SK-N-SH treated with all-trans-retinoic acid at 6 μM for 48 hours (cell line): Measurements from ENCODE around the gene SMIM20.

Source experiments
- ATAC-seq: fragments of 200-7000 bp; cut with Tn5 transposase; 3 replicates; pipeline ENCODE4 v1.9.1; 2020; ENCODE audit warnings: mild to moderate bottlenecking, moderate library complexity
- BACH2 ChIP-seq: fragments of 250-450 bp; sonication (Bioruptor Pico); IDR thresholded peaks from 2 replicates; pipeline ENCODE4 v1.9.0; 2021; ENCODE audit warnings: mild to moderate bottlenecking, borderline replicate concordance
- CSDC2 ChIP-seq: fragments of 250-450 bp; sonication (Bioruptor Pico); IDR thresholded peaks from 2 replicates; pipeline ENCODE4 v1.5.0; 2020; ENCODE audit warnings: mild to moderate bottlenecking, moderate library complexity
- ESRRG ChIP-seq: fragments of 250-450 bp; sonication (Bioruptor Pico); IDR thresholded peaks from 2 replicates; pipeline ENCODE4 v1.6.1; 2021; ENCODE audit warnings: mild to moderate bottlenecking
- ISL1 ChIP-seq: fragments of 250-450 bp; sonication (Bioruptor Pico); IDR thresholded peaks from 2 replicates; pipeline ENCODE4 v2.1.2; 2022; ENCODE audit warnings: mild to moderate bottlenecking, moderate library complexity
- OSR1 ChIP-seq: fragments of 250-450 bp; sonication (Bioruptor Pico); IDR thresholded peaks from 2 replicates; pipeline ENCODE4 v1.8.0; 2022; ENCODE audit warnings: moderate library complexity, mild to moderate bottlenecking, inconsistent platforms
- PPARA ChIP-seq: fragments of 250-450 bp; sonication (Bioruptor Pico); IDR thresholded peaks from 2 replicates; pipeline ENCODE4 v1.5.0; 2020; ENCODE audit warnings: mild to moderate bottlenecking, borderline replicate concordance
- RARB ChIP-seq: fragments of 250-450 bp; sonication (Bioruptor Pico); IDR thresholded peaks from 2 replicates; pipeline ENCODE4 v1.8.0; 2021; ENCODE audit warnings: mild to moderate bottlenecking, moderate library complexity
- SNAI2 ChIP-seq: fragments of 250-450 bp; sonication (Bioruptor Pico); IDR thresholded peaks from 2 replicates; pipeline ENCODE4 v1.5.0; 2020; ENCODE audit warnings: mild to moderate bottlenecking, moderate library complexity
- TOX ChIP-seq: fragments of 250-450 bp; sonication (Bioruptor Pico); IDR thresholded peaks from 2 replicates; pipeline ENCODE4 v1.8.0; 2021; ENCODE audit warnings: mild to moderate bottlenecking, moderate library complexity, borderline replicate concordance
- ZFP3 ChIP-seq: fragments of 250-450 bp; sonication (Bioruptor Pico); IDR thresholded peaks from 2 replicates; pipeline ENCODE4 v1.5.0; 2020; ENCODE audit warnings: mild to moderate bottlenecking, moderate library complexity
- ZFP30 ChIP-seq: fragments of 450-650 bp; formaldehyde crosslinking; IDR thresholded peaks from 2 replicates; pipeline ENCODE4 v1.5.0; 2022; ENCODE audit warnings: mild to moderate bottlenecking, moderate library complexity
- ZNF565 ChIP-seq: fragments of 450-650 bp; formaldehyde crosslinking; conservative IDR thresholded peaks from 2 replicates; pipeline ENCODE4 v1.5.0; 2020; ENCODE audit warnings: low read depth, mild to moderate bottlenecking, moderate library complexity
- ZNF70 ChIP-seq: fragments of 450-650 bp; formaldehyde crosslinking; IDR thresholded peaks from 2 replicates; pipeline ENCODE4 v1.5.0; 2020; ENCODE audit warnings: mild to moderate bottlenecking, moderate library complexity
- ZNF8 ChIP-seq: fragments of 450-650 bp; formaldehyde crosslinking; IDR thresholded peaks from 2 replicates; pipeline ENCODE4 v1.5.0; 2020; ENCODE audit warnings: mild to moderate bottlenecking, moderate library complexity
- TF ChIP-seq, protein P1 (sequence below): fragments of 250-450 bp; sonication (Bioruptor Pico); IDR thresholded peaks from 2 replicates; pipeline ENCODE4 v1.8.0; 2020; ENCODE audit warnings: mild to moderate bottlenecking, moderate library complexity, borderline replicate concordance
- TF ChIP-seq, protein P2 (sequence below): fragments of 250-450 bp; sonication (Bioruptor Pico); IDR thresholded peaks from 2 replicates; pipeline ENCODE4 v1.5.0; 2020; ENCODE audit warnings: mild to moderate bottlenecking, moderate library complexity
- TF ChIP-seq, protein P3 (sequence below): fragments of 250-450 bp; sonication (Bioruptor Pico); IDR thresholded peaks from 2 replicates; pipeline ENCODE4 v1.8.0; 2021; ENCODE audit warnings: low read depth, mild to moderate bottlenecking, moderate library complexity, borderline replicate concordance
- TF ChIP-seq, protein P4 (sequence below): fragments of 250-450 bp; sonication (Bioruptor Pico); IDR thresholded peaks from 2 replicates; pipeline ENCODE4 v1.5.1; 2021; ENCODE audit warnings: mild to moderate bottlenecking, moderate library complexity

The SMIM20 gene

DNA sequence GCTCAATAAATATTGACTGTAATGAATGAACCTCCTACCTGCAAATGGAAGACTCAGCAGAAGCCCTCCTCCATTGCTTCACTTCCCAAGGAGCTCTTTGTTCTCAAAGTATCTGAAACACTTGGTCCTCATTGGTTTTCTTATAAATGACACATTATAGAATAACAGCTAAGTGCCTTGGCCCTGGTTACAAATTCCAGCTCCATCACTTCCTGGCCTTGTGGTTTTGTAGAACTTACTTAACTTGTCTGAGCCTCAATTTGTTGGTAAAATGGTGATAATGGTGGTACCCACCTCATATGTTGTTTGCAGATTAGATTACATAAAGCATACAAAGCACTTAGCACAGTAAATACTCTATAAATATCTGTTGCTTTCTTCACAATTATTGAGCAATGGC, 25.2 kb upstream of the SMIM20 start (continued):
- TF ChIP-seq, protein P1, sequence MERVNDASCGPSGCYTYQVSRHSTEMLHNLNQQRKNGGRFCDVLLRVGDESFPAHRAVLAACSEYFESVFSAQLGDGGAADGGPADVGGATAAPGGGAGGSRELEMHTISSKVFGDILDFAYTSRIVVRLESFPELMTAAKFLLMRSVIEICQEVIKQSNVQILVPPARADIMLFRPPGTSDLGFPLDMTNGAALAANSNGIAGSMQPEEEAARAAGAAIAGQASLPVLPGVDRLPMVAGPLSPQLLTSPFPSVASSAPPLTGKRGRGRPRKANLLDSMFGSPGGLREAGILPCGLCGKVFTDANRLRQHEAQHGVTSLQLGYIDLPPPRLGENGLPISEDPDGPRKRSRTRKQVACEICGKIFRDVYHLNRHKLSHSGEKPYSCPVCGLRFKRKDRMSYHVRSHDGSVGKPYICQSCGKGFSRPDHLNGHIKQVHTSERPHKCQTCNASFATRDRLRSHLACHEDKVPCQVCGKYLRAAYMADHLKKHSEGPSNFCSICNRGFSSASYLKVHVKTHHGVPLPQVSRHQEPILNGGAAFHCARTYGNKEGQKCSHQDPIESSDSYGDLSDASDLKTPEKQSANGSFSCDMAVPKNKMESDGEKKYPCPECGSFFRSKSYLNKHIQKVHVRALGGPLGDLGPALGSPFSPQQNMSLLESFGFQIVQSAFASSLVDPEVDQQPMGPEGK = no peak

DNA sequence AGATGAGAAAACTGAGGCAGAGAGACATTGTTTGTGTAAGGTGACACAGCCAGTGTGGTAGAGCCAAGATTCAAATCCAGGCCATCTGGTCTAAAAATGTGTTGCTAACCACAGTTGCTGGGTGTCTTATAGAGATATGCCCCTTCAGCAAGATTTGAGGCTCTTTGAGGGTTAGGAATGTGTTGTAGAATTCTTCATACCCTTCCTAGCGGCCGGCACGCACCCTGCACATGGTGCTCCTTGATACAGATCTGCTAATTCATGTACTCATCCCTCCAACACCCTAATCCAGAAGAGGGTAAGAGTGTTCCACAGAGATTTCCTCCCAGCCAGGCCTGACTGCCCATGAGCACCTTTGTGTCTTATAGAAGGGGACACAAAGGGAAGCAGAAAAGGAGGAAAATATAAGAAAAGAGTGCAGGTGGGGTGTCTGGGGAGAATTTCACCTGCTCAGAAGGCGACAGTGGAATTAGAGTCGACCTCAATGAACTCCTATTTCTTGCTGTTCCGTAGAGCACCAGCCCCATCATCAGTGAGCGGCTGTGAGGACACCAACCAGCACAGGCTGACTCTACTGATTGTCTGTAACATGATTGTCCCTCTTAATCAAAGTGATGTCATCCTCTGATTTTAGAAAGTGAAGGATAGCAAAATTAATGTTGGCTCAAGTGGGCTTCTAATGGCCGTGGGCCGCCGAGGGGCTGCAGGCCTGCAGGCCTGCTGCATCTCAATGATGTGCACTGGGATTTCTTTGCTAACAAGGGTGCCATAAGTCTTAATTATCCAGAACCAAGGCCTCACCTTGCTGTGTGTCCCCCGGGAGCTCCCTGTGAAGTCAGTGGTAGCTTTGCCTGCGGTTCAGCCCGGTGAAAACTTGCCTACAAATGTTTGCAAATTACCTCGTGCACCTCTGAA, 24.2 kb upstream of the SMIM20 start:
- ATAC-seq = no peak
- TF ChIP-seq, protein P2, sequence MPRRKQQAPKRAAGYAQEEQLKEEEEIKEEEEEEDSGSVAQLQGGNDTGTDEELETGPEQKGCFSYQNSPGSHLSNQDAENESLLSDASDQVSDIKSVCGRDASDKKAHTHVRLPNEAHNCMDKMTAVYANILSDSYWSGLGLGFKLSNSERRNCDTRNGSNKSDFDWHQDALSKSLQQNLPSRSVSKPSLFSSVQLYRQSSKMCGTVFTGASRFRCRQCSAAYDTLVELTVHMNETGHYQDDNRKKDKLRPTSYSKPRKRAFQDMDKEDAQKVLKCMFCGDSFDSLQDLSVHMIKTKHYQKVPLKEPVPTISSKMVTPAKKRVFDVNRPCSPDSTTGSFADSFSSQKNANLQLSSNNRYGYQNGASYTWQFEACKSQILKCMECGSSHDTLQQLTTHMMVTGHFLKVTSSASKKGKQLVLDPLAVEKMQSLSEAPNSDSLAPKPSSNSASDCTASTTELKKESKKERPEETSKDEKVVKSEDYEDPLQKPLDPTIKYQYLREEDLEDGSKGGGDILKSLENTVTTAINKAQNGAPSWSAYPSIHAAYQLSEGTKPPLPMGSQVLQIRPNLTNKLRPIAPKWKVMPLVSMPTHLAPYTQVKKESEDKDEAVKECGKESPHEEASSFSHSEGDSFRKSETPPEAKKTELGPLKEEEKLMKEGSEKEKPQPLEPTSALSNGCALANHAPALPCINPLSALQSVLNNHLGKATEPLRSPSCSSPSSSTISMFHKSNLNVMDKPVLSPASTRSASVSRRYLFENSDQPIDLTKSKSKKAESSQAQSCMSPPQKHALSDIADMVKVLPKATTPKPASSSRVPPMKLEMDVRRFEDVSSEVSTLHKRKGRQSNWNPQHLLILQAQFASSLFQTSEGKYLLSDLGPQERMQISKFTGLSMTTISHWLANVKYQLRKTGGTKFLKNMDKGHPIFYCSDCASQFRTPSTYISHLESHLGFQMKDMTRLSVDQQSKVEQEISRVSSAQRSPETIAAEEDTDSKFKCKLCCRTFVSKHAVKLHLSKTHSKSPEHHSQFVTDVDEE (CRISPR knock-in tag) = no peak
- TF ChIP-seq PPARA (CRISPR knock-in tag) (no peak), ZNF8 (CRISPR knock-in tag) (no peak), RARB (CRISPR knock-in tag) (no peak)

DNA sequence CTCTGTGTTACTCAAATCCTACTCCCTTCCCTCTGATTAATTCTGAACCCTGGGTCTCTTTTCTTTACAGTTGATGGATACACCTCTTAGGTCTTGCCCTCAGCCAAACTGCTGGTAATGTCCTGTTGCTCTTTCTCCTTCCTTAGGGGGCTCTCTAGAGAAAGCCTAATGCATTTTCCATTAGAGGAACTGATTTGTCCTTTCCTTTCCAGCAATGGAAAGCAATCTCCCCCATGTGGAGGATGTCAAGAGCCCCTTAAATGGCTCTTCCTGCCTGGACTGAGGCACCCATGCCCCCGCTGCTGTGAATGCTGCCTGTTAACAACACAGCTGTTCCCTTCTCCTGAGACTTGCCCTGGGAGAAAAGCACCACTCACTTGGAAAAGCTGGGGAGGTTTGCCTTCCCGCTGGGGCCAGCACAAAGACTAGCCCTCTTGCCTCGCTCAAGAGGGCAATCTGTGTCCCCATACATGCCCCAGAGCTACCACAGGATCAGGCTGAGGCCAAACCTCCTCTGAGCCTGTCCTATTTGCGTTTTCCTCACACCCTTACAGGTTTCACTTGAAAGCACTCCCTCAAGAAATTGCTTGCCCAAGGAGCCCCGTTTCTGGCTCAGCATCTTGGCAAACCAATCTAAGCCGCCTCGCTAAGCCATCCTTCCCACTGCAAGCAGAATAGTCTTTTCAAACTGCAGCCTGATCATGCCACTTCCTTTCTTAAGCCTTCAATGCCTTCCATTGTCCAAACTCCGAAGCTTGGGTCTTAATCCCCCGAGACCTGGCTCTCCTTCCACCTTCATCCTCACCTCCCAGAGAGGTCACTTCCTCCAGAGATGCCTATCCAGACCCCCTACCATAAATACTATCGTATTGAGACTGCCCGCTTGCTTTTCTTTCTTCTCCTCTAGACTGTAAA, 23.2 kb upstream of the SMIM20 start:
- ATAC-seq = no peak
- TF ChIP-seq RARB (CRISPR knock-in tag) = no peak
- TF ChIP-seq ZFP3 (CRISPR knock-in tag) = no peak
- TF ChIP-seq TOX (CRISPR knock-in tag) = no peak
- TF ChIP-seq, protein P3, sequence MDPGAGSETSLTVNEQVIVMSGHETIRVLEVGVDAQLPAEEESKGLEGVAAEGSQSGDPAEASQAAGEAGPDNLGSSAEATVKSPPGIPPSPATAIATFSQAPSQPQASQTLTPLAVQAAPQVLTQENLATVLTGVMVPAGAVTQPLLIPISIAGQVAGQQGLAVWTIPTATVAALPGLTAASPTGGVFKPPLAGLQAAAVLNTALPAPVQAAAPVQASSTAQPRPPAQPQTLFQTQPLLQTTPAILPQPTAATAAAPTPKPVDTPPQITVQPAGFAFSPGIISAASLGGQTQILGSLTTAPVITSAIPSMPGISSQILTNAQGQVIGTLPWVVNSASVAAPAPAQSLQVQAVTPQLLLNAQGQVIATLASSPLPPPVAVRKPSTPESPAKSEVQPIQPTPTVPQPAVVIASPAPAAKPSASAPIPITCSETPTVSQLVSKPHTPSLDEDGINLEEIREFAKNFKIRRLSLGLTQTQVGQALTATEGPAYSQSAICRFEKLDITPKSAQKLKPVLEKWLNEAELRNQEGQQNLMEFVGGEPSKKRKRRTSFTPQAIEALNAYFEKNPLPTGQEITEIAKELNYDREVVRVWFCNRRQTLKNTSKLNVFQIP (CRISPR knock-in tag) = no peak
- no peak for TF ChIP-seq ZNF70 (CRISPR knock-in tag)
- TF ChIP-seq OSR1 (CRISPR knock-in tag) = no peak
- no peak for TF ChIP-seq ZNF565 (CRISPR knock-in tag)

DNA sequence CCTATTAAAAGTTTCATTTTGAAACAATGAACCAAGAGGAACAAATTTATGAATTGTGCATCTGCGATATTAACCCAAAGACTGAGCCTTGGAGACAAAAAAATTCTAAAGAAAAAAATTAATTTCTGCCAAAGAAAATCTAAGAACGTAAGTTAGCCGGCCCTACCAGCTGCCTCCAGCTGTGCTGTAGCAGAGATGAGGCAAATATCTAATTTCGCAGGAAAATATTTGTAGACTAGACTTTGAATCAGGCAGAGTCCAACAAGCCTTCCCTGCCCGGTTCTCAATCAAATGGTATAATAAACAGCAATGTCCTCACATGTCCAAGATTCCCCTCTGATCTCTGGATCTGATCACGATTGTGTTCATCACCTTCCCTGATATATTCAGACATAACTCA, 21.2 kb upstream of the SMIM20 start:
- no peak for ATAC-seq
- TF ChIP-seq CSDC2 (CRISPR knock-in tag) (no peak), SNAI2 (CRISPR knock-in tag) (no peak), ZNF70 (CRISPR knock-in tag) (no peak), ZFP30 (no peak), ZNF8 (CRISPR knock-in tag) (no peak), BACH2 (no peak), ESRRG (no peak), ZFP3 (CRISPR knock-in tag) (no peak), ISL1 (CRISPR knock-in tag) (no peak)
- TF ChIP-seq, protein P1 = no peak
- TF ChIP-seq, protein P2 (CRISPR knock-in tag) = no peak
- TF ChIP-seq, protein P4, sequence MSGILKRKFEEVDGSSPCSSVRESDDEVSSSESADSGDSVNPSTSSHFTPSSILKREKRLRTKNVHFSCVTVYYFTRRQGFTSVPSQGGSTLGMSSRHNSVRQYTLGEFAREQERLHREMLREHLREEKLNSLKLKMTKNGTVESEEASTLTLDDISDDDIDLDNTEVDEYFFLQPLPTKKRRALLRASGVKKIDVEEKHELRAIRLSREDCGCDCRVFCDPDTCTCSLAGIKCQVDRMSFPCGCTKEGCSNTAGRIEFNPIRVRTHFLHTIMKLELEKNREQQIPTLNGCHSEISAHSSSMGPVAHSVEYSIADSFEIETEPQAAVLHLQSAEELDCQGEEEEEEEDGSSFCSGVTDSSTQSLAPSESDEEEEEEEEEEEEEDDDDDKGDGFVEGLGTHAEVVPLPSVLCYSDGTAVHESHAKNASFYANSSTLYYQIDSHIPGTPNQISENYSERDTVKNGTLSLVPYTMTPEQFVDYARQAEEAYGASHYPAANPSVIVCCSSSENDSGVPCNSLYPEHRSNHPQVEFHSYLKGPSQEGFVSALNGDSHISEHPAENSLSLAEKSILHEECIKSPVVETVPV = no peak
